B cell (primary cell): ENCODE data around the gene CSRNP2. TPM values are rescaled to one million over a fixed set of nuclear protein-coding genes. Genes with fewer than 3 reads are reported as not detected.
"Not testable (repeated sequence)": the region's sequence is repeated elsewhere in the genome, so short reads cannot be mapped to it uniquely, and the experiment has no call there.

ENCODE experiments used
- ATAC-seq: fragments of 200-7000 bp; cut with Tn5 transposase; one replicate; pipeline ENCODE4 v1.10.0; 2021; ENCODE audit warnings: low read depth, mild to moderate bottlenecking, moderate number of reproducible peaks, moderate library complexity
- CTCF ChIA-PET: fragments of 350-600 bp; sonication (Branson Sonifier 250); formaldehyde crosslinking; loops from one replicate; lab custom pipeline; 2021; ENCODE audit warnings: antibody characterized with exemption, inconsistent platforms; lab: Charles Lee
- POLR2A ChIA-PET: fragments of 350-600 bp; sonication (Branson Sonifier 250); formaldehyde crosslinking; loops from one replicate; lab custom pipeline; 2021; ENCODE audit warnings: antibody characterized with exemption; lab: Charles Lee
- DNase-seq: peaks from one replicate; pipeline ENCODE4 v3.0.0; 2013
- H2AFZ ChIP-seq: 2 replicates; pipeline ENCODE4 v1.6.1; 2012; ENCODE audit warnings: mild to moderate bottlenecking, low read depth, low read length; ENCODE audit not compliant: insufficient read depth, poor library complexity, severe bottlenecking
- H3K27ac ChIP-seq, 2 donors: 1 replicate in 1 of 2; 2 replicates in 1 of 2; pipeline ENCODE4 v1.5.1; 2012 to 2013; ENCODE audit warnings: low read length in 2 of 2, mild to moderate bottlenecking in 2 of 2, moderate library complexity in 1 of 2
- H3K27me3 ChIP-seq, 4 experiments: fragments of 200-600 bp in 1 of 4; sonication (generic) in 1 of 4; replicated peaks in 1 of 4; 1 replicate in 2 of 4; 2 replicates in 2 of 4; pipeline versions ENCODE4 v1.6.1 to v1.7.0; 2013 to 2016; ENCODE audit warnings: low read length in 3 of 4, mild to moderate bottlenecking in 2 of 4, mixed read lengths in 1 of 4, moderate library complexity in 1 of 4; ENCODE audit not compliant: insufficient read depth in 4 of 4, control insufficient read depth in 3 of 4; ENCODE audit errors: control extremely low read depth in 1 of 4
- H3K36me3 ChIP-seq, 2 experiments: replicated peaks in 1 of 2; 1 replicate in 1 of 2; 2 replicates in 1 of 2; pipeline versions ENCODE4 v1.6.1 to v1.7.1; 2013; ENCODE audit warnings: low read length in 1 of 2; ENCODE audit not compliant: insufficient read depth in 2 of 2, control insufficient read depth in 1 of 2; ENCODE audit errors: control extremely low read depth in 1 of 2, extremely low read depth in 1 of 2
- H3K4me1 ChIP-seq, 2 donors: fragments of 200-600 bp in 1 of 2; sonication (generic) in 1 of 2; 1 replicate in 1 of 2; 2 replicates in 1 of 2; pipeline versions ENCODE4 v1.5.1 to v1.6.1; 2013 to 2017; ENCODE audit warnings: low read length in 2 of 2; ENCODE audit not compliant: control insufficient read depth in 2 of 2, insufficient read depth in 2 of 2
- H3K4me2 ChIP-seq: replicated peaks from 2 replicates; pipeline ENCODE3; 2012; ENCODE audit warnings: mild to moderate bottlenecking, low read depth, low read length; ENCODE audit not compliant: poor library complexity, severe bottlenecking
- H3K4me3 ChIP-seq, 5 experiments: fragments of 200-600 bp in 1 of 5; sonication (generic) in 1 of 5; 1 replicate in 3 of 5; 2 replicates in 2 of 5; pipeline versions ENCODE4 v1.5.1 to v1.7.0; 2011 to 2016; ENCODE audit warnings: low read length in 4 of 5, mild to moderate bottlenecking in 4 of 5, low read depth in 2 of 5, control low read depth in 1 of 5, moderate library complexity in 1 of 5; ENCODE audit not compliant: insufficient read depth in 1 of 5; ENCODE audit errors: control extremely low read depth in 1 of 5, extremely low read depth in 1 of 5
- H3K79me2 ChIP-seq: fragments of 200-600 bp; sonication (generic); one replicate; pipeline ENCODE4 v1.6.0; 2016; ENCODE audit warnings: low read length; ENCODE audit not compliant: control insufficient read depth, insufficient read depth
- H3K9ac ChIP-seq: fragments of 200-600 bp; sonication (generic); 2 replicates; pipeline ENCODE4 v1.6.1; 2017; ENCODE audit warnings: mild to moderate bottlenecking, low read length, moderate library complexity
- H3K9me3 ChIP-seq, 3 donors: one replicate each; pipeline versions ENCODE4 v1.6.1 to v1.7.1; 2013; ENCODE audit warnings: low read length in 2 of 3; ENCODE audit not compliant: control insufficient read depth in 2 of 3, insufficient read depth in 1 of 3; ENCODE audit errors: control extremely low read depth in 1 of 3
- H4K20me1 ChIP-seq: 2 replicates; pipeline ENCODE4 v1.6.0; 2012; ENCODE audit warnings: mild to moderate bottlenecking, low read length; ENCODE audit not compliant: insufficient read depth, control insufficient read depth, poor library complexity, severe bottlenecking
- H3K27ac Mint-ChIP-seq: one replicate; pipeline ENCODE4 v1.8.0; 2021; ENCODE audit warnings: mixed read lengths
- H3K27me3 Mint-ChIP-seq: one replicate; pipeline ENCODE4 v1.8.0; 2021; ENCODE audit warnings: mixed read lengths
- H3K4me1 Mint-ChIP-seq: one replicate; pipeline ENCODE4 v1.8.0; 2021; ENCODE audit warnings: mixed read lengths
- H3K4me3 Mint-ChIP-seq: one replicate; pipeline ENCODE4 v1.8.0; 2021; ENCODE audit warnings: mixed read lengths
- H3K9me3 Mint-ChIP-seq: one replicate; pipeline ENCODE4 v1.8.0; 2022; ENCODE audit warnings: mixed read lengths; ENCODE audit not compliant: insufficient read depth
- CTCF ChIP-seq: fragments of 200-600 bp; IDR thresholded peaks from one replicate; pipeline ENCODE4 v1.8.0; 2022; ENCODE audit warnings: antibody characterized with exemption, mild to moderate bottlenecking
- EZH2 ChIP-seq: IDR thresholded peaks from 2 replicates; pipeline ENCODE4 v1.6.1; 2012; ENCODE audit warnings: borderline replicate concordance, low read depth, mild to moderate bottlenecking, moderate library complexity, low read length; ENCODE audit not compliant: insufficient read depth, poor library complexity, severe bottlenecking
- WGBS: methylation state at CpG from one replicate; pipeline ENCODE4 v1.1.5; 2013; ENCODE audit warnings: missing lambda C conversion rate; ENCODE audit not compliant: insufficient coverage; 5-methylcytosine and 5-hydroxymethylcytosine counted together
- intact Hi-C: fragments of 100-400 bp; cut with micrococcal nuclease; formaldehyde crosslinking; loops from one replicate; pipeline ENCODE4 v1.10.0; 2022
- polyA plus RNA-seq: library from polyadenylated mRNA; depleted of rRNA; stranded (reverse); fragments of >200 nt; gene quantifications from 2 replicates; pipeline ENCODE4 v1.2.3, GENCODE V29; 2012
- total RNA-seq, 2 donors: library from RNA; stranded (reverse); fragments of 120-200 nt in 1 of 2; gene quantifications; 1 replicate in 1 of 2; 2 replicates in 1 of 2; pipeline versions ENCODE4 v1.2.3 to v1.2.4, GENCODE V29; 2013 to 2022

CSRNP2 gene
- total and polyA plus RNA-seq, 2 donors (not counting 1 experiment from before 2014, with no cell fraction given), result 10.3 to 49.8 TPM

GRCh38 chr12:51081421-51081820, 2.0 kb downstream of the CSRNP2 start:
- no peaks in the 10 kb centered on the region for H3K9me3 ChIP-seq
- H3K27me3 Mint-ChIP-seq, result no peaks in the 10 kb centered on the region
- no peak overlapping the region for H2AFZ ChIP-seq
- H3K36me3 ChIP-seq, result peaks cover 0 to 2% of the 10 kb centered on the region in 2 experiments
- H3K27ac Mint-ChIP-seq, result no peak overlapping the region
- H3K79me2 ChIP-seq, result peaks cover 37% of the 10 kb centered on the region
- DNase-seq (no peak), ATAC-seq (no peak)
- no peak overlapping the region for H3K4me3 ChIP-seq
- no peak overlapping the region for H3K4me2 ChIP-seq
- WGBS, result no CpG with 5 or more reads among the region's 1 CpG
- H3K9ac ChIP-seq, result no peak overlapping the region
- H3K9me3 Mint-ChIP-seq, result no peaks in the 10 kb centered on the region
- ChIA-PET CTCF (interaction anchor here (1.8 kb wide), 1 partner anchor 259 kb away, joined by 4 read pairs; no protein-coding TSS in a partner anchor), POLR2A (interaction anchor here (0.6 to 0.7 kb wide), 3 partner anchors 28 to 282 kb away, joined by 3 to 4 read pairs (median 3); no protein-coding TSS in a partner anchor)
- no peaks in the 10 kb centered on the region for H3K27me3 ChIP-seq
- no peak overlapping the region for H3K27ac ChIP-seq
- peaks cover 9 to 17% of the 10 kb centered on the region in 2 donors for H3K4me1 ChIP-seq
- H3K4me3 Mint-ChIP-seq, result no peak overlapping the region
- H3K4me1 Mint-ChIP-seq, result peaks cover 25% of the 10 kb centered on the region
- intact Hi-C loops, result no loop called here
- H4K20me1 ChIP-seq, result no peaks in the 10 kb centered on the region
- TF ChIP-seq CTCF (no peak), EZH2 (no peak)

GRCh38 chr12:51080136-51080535, 3.3 kb downstream of the CSRNP2 start:
- Mint-ChIP-seq H3K4me3 (no peak overlapping the region), H3K9me3 (no peaks in the 10 kb centered on the region), H3K27me3 (no peaks in the 10 kb centered on the region), H3K4me1 (peaks cover 24% of the 10 kb centered on the region), H3K27ac (no peak overlapping the region)
- H3K4me1 ChIP-seq, result peaks cover 9 to 17% of the 10 kb centered on the region in 2 donors
- 100% methylated on average over 1 of the region's 4 CpGs for WGBS
- no peaks in the 10 kb centered on the region for H3K9me3 ChIP-seq
- H3K9ac ChIP-seq, result no peak overlapping the region
- no peak overlapping the region for H3K4me3 ChIP-seq
- TF ChIP-seq EZH2 (no peak), CTCF (no peak)
- H2AFZ ChIP-seq, result no peak overlapping the region
- H4K20me1 ChIP-seq, result no peaks in the 10 kb centered on the region
- no peak overlapping the region for H3K27ac ChIP-seq
- intact Hi-C loops, result no loop called here
- DNase-seq (no peak), ATAC-seq (no peak)
- H3K36me3 ChIP-seq, result peaks cover 2% of the 10 kb centered on the region in 2 experiments
- no peak overlapping the region for H3K4me2 ChIP-seq
- POLR2A ChIA-PET, result interaction anchor here (0.6 kb wide), 1 partner anchor 20 kb away, joined by 4 read pairs; no protein-coding TSS in a partner anchor
- peaks cover 43% of the 10 kb centered on the region for H3K79me2 ChIP-seq
- H3K27me3 ChIP-seq, result no peaks in the 10 kb centered on the region
- CTCF ChIA-PET, result interaction anchor here (0.7 to 0.8 kb wide), 2 partner anchors 36 to 94 kb away, joined by 3 to 4 read pairs; no protein-coding TSS in a partner anchor

- H3K9me3 ChIP-seq, H3K9ac ChIP-seq, H3K36me3 ChIP-seq, CTCF ChIA-PET, H3K4me2 ChIP-seq, DNase-seq, H3K27me3 Mint-ChIP-seq, H3K9me3 Mint-ChIP-seq, H2AFZ ChIP-seq, H4K20me1 ChIP-seq, H3K27me3 ChIP-seq, ATAC-seq, H3K27ac Mint-ChIP-seq, H3K4me3 ChIP-seq, H3K4me3 Mint-ChIP-seq, intact Hi-C loops, POLR2A ChIA-PET, H3K27ac ChIP-seq: not testable (repeated sequence)
- peaks cover 43% of the 10 kb centered on the region for H3K79me2 ChIP-seq
- peaks cover 9 to 16% of the 10 kb centered on the region in 2 donors for H3K4me1 ChIP-seq
- H3K4me1 Mint-ChIP-seq, result peaks cover 21% of the 10 kb centered on the region
- no CpG with 5 or more reads among the region's 6 CpGs for WGBS
These were observed 4.5 kb downstream of the CSRNP2 start for GRCh38 chr12:51078866-51079265.
